Keratinocyte (primary cell): ENCODE measurements around the gene DALRD3. TPM values are rescaled to one million over a fixed set of nuclear protein-coding genes. Genes with fewer than 3 reads are reported as not detected.

Experiments used
- DNase-seq: peaks from one replicate; pipeline ENCODE4 v3.0.0-alpha.2; 2011; ENCODE audit warnings: low read depth, missing footprints, low spot score
- FAIRE-seq: peaks from 2 replicates; lab custom pipeline; 2011; peaks lifted over from hg19 to GRCh38; lab: Jason Lieb, UNC
- H2AFZ ChIP-seq: 2 replicates; pipeline ENCODE4 v1.6.0; 2012; ENCODE audit warnings: low read length, control low read depth, inconsistent platforms; ENCODE audit not compliant: control insufficient read depth
- H3K27ac ChIP-seq: 2 replicates; pipeline ENCODE4 v1.5.1; 2011; ENCODE audit warnings: low read length; ENCODE audit not compliant: control insufficient read depth, insufficient read depth
- H3K27me3 ChIP-seq: 3 replicates; pipeline ENCODE4 v1.6.0; 2011; ENCODE audit warnings: low read length; ENCODE audit not compliant: control insufficient read depth, insufficient read depth; ENCODE audit errors: extremely low read depth
- H3K36me3 ChIP-seq, 2 experiments: 2 replicates in 1 of 2; 3 replicates in 1 of 2; pipeline ENCODE4 v1.5.1; 2011; ENCODE audit warnings: low read length in 2 of 2, mild to moderate bottlenecking in 1 of 2; ENCODE audit not compliant: control insufficient read depth in 2 of 2, insufficient read depth in 2 of 2; ENCODE audit errors: extremely low read depth in 1 of 2
- H3K4me1 ChIP-seq: 3 replicates; pipeline ENCODE4 v1.5.1; 2011; ENCODE audit warnings: low read length; ENCODE audit not compliant: control insufficient read depth, insufficient read depth; ENCODE audit errors: extremely low read depth
- H3K4me2 ChIP-seq: 3 replicates; pipeline ENCODE4 v1.6.0; 2011; ENCODE audit warnings: low read depth, low read length; ENCODE audit not compliant: control insufficient read depth, insufficient read depth; ENCODE audit errors: extremely low read depth
- H3K4me3 ChIP-seq, 3 experiments: fragments of 200-600 bp in 1 of 3; sonication (generic) in 1 of 3; 2 replicates in 2 of 3; 3 replicates in 1 of 3; pipeline ENCODE4 v1.5.1; 2011 to 2016; ENCODE audit warnings: low read length in 3 of 3, mild to moderate bottlenecking in 3 of 3, control low read depth in 2 of 3, inconsistent platforms in 1 of 3, low read depth in 1 of 3, mixed read lengths in 1 of 3, mixed run types in 1 of 3, moderate library complexity in 1 of 3; ENCODE audit not compliant: control insufficient read depth in 2 of 3, insufficient read depth in 2 of 3; ENCODE audit errors: extremely low read depth in 1 of 3
- H3K79me2 ChIP-seq: 2 replicates; pipeline ENCODE4 v1.6.0; 2012; ENCODE audit warnings: low read length; ENCODE audit not compliant: control insufficient read depth, insufficient read depth
- H3K9ac ChIP-seq: 3 replicates; pipeline ENCODE4 v1.6.0; 2011; ENCODE audit warnings: low read length; ENCODE audit not compliant: control insufficient read depth, insufficient read depth; ENCODE audit errors: extremely low read depth
- H3K9me1 ChIP-seq: 3 replicates; pipeline ENCODE4 v1.6.0; 2011; ENCODE audit warnings: low read length; ENCODE audit not compliant: control insufficient read depth, insufficient read depth; ENCODE audit errors: extremely low read depth
- H3K9me3 ChIP-seq: 2 replicates; pipeline ENCODE4 v1.5.1; 2012; ENCODE audit warnings: low read depth, low read length; ENCODE audit not compliant: control insufficient read depth
- H4K20me1 ChIP-seq: 3 replicates; pipeline ENCODE4 v1.6.0; 2011; ENCODE audit warnings: low read length; ENCODE audit not compliant: control insufficient read depth, insufficient read depth; ENCODE audit errors: extremely low read depth
- EZH2 ChIP-seq: IDR thresholded peaks from one replicate; pipeline ENCODE4 v1.6.1; 2012; ENCODE audit warnings: inconsistent platforms, mild to moderate bottlenecking, low read length, moderate library complexity
- dilution Hi-C: fragments of 300-500 bp; cut with MboI; formaldehyde crosslinking; loops from one replicate; pipeline ENCODE4 v1.7.0; 2020; ENCODE audit warnings: low sequenced_read_pairs; ENCODE audit not compliant: extremely low pct_ligation_motif_present
- polyA plus RNA-seq, 5 experiments: library from polyadenylated mRNA; depleted of rRNA in 3 of 5; stranded (reverse) in 3 of 5; stranded (forward) in 1 of 5; unstranded in 1 of 5; fragments of >200 nt; gene quantifications; 1 replicate in 1 of 5; 2 replicates in 3 of 5; 3 replicates in 1 of 5; pipeline versions ENCODE4 v1.2.1 to v1.2.3, GENCODE V29; 2011 to 2012; ENCODE audit warnings: missing spikeins in 2 of 5, low read depth in 1 of 5, low replicate concordance in 1 of 5
- TF ChIP-seq, protein P1 (sequence below), 3 experiments: IDR thresholded peaks in 1 of 3; conservative IDR thresholded peaks in 1 of 3; optimal IDR thresholded peaks in 1 of 3; 2 replicates in 2 of 3; 3 replicates in 1 of 3; pipeline versions ENCODE3 to v1.5.1; 2011; ENCODE audit warnings: low read length in 3 of 3, mild to moderate bottlenecking in 3 of 3, moderate library complexity in 2 of 3, control low read depth in 1 of 3, inconsistent platforms in 1 of 3; ENCODE audit not compliant: insufficient read depth in 2 of 3; ENCODE audit errors: extremely low read depth in 1 of 3

The DALRD3 gene
- polyA plus RNA-seq, 1 donor (not counting 4 experiments of a cell fraction or from before 2014, with no cell fraction given), result 33.7 TPM

GRCh38 chr3:48997714-48998637 is 20.4 kb downstream of the DALRD3 start:
- DNase-seq (no peak), FAIRE-seq (no peak)
- dilution Hi-C loops, result no loop called here
- H2AFZ ChIP-seq, result no peak overlapping the region
- no peaks in the 10 kb centered on the region for H3K27me3 ChIP-seq
- no peak overlapping the region for H3K9ac ChIP-seq
- TF ChIP-seq EZH2, result no peak
- TF ChIP-seq, protein P1, sequence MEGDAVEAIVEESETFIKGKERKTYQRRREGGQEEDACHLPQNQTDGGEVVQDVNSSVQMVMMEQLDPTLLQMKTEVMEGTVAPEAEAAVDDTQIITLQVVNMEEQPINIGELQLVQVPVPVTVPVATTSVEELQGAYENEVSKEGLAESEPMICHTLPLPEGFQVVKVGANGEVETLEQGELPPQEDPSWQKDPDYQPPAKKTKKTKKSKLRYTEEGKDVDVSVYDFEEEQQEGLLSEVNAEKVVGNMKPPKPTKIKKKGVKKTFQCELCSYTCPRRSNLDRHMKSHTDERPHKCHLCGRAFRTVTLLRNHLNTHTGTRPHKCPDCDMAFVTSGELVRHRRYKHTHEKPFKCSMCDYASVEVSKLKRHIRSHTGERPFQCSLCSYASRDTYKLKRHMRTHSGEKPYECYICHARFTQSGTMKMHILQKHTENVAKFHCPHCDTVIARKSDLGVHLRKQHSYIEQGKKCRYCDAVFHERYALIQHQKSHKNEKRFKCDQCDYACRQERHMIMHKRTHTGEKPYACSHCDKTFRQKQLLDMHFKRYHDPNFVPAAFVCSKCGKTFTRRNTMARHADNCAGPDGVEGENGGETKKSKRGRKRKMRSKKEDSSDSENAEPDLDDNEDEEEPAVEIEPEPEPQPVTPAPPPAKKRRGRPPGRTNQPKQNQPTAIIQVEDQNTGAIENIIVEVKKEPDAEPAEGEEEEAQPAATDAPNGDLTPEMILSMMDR (optimal IDR thresholded peaks at IDR 0.05 in 1 of 3, IDR thresholded peaks at IDR 0.05 in 1 of 3, conservative IDR thresholded peaks at IDR 0.05 in 1 of 3; ENCODE audit: extremely low read depth in 1 of 3, insufficient read depth in 2 of 3, low read length in 3 of 3), result no peak
- H3K27ac ChIP-seq, result no peak overlapping the region
- H3K79me2 ChIP-seq, result no peaks in the 10 kb centered on the region
- H3K9me1 ChIP-seq, result no peaks in the 10 kb centered on the region
- H3K4me2 ChIP-seq, result no peak overlapping the region
- no peaks in the 10 kb centered on the region for H3K36me3 ChIP-seq
- H3K4me3 ChIP-seq, result no peak overlapping the region
- H3K4me1 ChIP-seq, result no peaks in the 10 kb centered on the region
- no peaks in the 10 kb centered on the region for H4K20me1 ChIP-seq
- no peaks in the 10 kb centered on the region for H3K9me3 ChIP-seq

GRCh38 chr3:48997102-48997635 is 21.2 kb downstream of the DALRD3 start:
- H3K79me2 ChIP-seq, result no peaks in the 10 kb centered on the region
- no peak overlapping the region for H3K9ac ChIP-seq
- H3K9me3 ChIP-seq, result no peaks in the 10 kb centered on the region
- no peak for DNase-seq
- dilution Hi-C loops, result no loop called here
- H3K4me3 ChIP-seq, result no peak overlapping the region
- H2AFZ ChIP-seq, result no peak overlapping the region
- TF ChIP-seq EZH2, result no peak
- TF ChIP-seq, protein P1 (optimal IDR thresholded peaks at IDR 0.05 in 1 of 3, IDR thresholded peaks at IDR 0.05 in 1 of 3, conservative IDR thresholded peaks at IDR 0.05 in 1 of 3; ENCODE audit: extremely low read depth in 1 of 3, insufficient read depth in 2 of 3, low read length in 3 of 3), result no peak
- H3K27ac ChIP-seq, result no peak overlapping the region
- H3K4me2 ChIP-seq, result no peak overlapping the region
- no peaks in the 10 kb centered on the region for H3K27me3 ChIP-seq
- no peaks in the 10 kb centered on the region for H4K20me1 ChIP-seq
- H3K36me3 ChIP-seq, result no peaks in the 10 kb centered on the region
- FAIRE-seq, result no peak
- no peaks in the 10 kb centered on the region for H3K9me1 ChIP-seq
- no peaks in the 10 kb centered on the region for H3K4me1 ChIP-seq
